HEK293 (cell line): Measurements from ENCODE around the gene CUL3.

Source experiments
- BCL11B ChIP-seq: fragments of 450-650 bp; formaldehyde crosslinking; IDR thresholded peaks from 2 replicates; pipeline ENCODE4 v1.5.1; 2016; ENCODE audit warnings: low read depth, missing biosample characterization, missing genetic modification characterization
- KLF10 ChIP-seq: fragments of 450-650 bp; IDR thresholded peaks from 2 replicates; pipeline ENCODE4 v1.5.1; 2018; ENCODE audit warnings: missing biosample characterization, mild to moderate bottlenecking, missing genetic modification characterization
- SCRT2 ChIP-seq: fragments of 450-650 bp; formaldehyde crosslinking; IDR thresholded peaks from 2 replicates; pipeline ENCODE4 v1.5.1; 2016; ENCODE audit warnings: missing biosample characterization, missing genetic modification characterization
- ZNF121 ChIP-seq: fragments of 450-650 bp; formaldehyde crosslinking; IDR thresholded peaks from 2 replicates; pipeline ENCODE4 v1.5.1; 2016; ENCODE audit warnings: missing biosample characterization, missing genetic modification characterization
- ZNF138 ChIP-seq: fragments of 450-650 bp; formaldehyde crosslinking; IDR thresholded peaks from 2 replicates; pipeline ENCODE4 v1.5.1; 2016; ENCODE audit warnings: missing biosample characterization, missing genetic modification characterization, borderline replicate concordance
- ZNF639 ChIP-seq: fragments of 450-650 bp; formaldehyde crosslinking; IDR thresholded peaks from 2 replicates; pipeline ENCODE4 v1.5.1; 2016; ENCODE audit warnings: missing biosample characterization, missing genetic modification characterization
- ZNF785 ChIP-seq: fragments of 450-650 bp; formaldehyde crosslinking; IDR thresholded peaks from 2 replicates; pipeline ENCODE4 v1.5.1; 2016; ENCODE audit warnings: missing biosample characterization, missing genetic modification characterization
- TF ChIP-seq, protein P1 (sequence below): fragments of 450-650 bp; formaldehyde crosslinking; conservative IDR thresholded peaks from 2 replicates; pipeline ENCODE4 v1.5.1; 2016; ENCODE audit warnings: low read depth, missing biosample characterization, missing genetic modification characterization

GRCh38 chr2:224545884-224546644, 39.1 kb downstream of the CUL3 start:
- no peak for TF ChIP-seq ZNF639 (tag by site-specific recombination)
- no peak for TF ChIP-seq ZNF785 (tag by site-specific recombination)
- no peak for TF ChIP-seq KLF10 (tag by site-specific recombination)
- no peak for TF ChIP-seq ZNF138 (tag by site-specific recombination)
- no peak for TF ChIP-seq ZNF121 (tag by site-specific recombination)
- TF ChIP-seq BCL11B, result no peak
- TF ChIP-seq SCRT2 (tag by site-specific recombination), result no peak
- TF ChIP-seq, protein P1, sequence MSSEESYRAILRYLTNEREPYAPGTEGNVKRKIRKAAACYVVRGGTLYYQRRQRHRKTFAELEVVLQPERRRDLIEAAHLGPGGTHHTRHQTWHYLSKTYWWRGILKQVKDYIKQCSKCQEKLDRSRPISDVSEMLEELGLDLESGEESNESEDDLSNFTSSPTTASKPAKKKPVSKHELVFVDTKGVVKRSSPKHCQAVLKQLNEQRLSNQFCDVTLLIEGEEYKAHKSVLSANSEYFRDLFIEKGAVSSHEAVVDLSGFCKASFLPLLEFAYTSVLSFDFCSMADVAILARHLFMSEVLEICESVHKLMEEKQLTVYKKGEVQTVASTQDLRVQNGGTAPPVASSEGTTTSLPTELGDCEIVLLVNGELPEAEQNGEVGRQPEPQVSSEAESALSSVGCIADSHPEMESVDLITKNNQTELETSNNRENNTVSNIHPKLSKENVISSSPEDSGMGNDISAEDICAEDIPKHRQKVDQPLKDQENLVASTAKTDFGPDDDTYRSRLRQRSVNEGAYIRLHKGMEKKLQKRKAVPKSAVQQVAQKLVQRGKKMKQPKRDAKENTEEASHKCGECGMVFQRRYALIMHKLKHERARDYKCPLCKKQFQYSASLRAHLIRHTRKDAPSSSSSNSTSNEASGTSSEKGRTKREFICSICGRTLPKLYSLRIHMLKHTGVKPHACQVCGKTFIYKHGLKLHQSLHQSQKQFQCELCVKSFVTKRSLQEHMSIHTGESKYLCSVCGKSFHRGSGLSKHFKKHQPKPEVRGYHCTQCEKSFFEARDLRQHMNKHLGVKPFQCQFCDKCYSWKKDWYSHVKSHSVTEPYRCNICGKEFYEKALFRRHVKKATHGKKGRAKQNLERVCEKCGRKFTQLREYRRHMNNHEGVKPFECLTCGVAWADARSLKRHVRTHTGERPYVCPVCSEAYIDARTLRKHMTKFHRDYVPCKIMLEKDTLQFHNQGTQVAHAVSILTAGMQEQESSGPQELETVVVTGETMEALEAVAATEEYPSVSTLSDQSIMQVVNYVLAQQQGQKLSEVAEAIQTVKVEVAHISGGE (tag by site-specific recombination), result no peak
